ENCODE data around the gene CGNL1.
A peak's percentile ranks its signal among the peaks of the same experiment; 100 is the strongest.

Gene CGNL1

GRCh38 chr15:57554063-57554811 lies 177.9 kb downstream of the CGNL1 start:
- DNase-seq = peak; percentile 94

GRCh38 chr15:57554812-57555179 lies 178.5 kb downstream of the CGNL1 start:
- no peak for DNase-seq

DNA sequence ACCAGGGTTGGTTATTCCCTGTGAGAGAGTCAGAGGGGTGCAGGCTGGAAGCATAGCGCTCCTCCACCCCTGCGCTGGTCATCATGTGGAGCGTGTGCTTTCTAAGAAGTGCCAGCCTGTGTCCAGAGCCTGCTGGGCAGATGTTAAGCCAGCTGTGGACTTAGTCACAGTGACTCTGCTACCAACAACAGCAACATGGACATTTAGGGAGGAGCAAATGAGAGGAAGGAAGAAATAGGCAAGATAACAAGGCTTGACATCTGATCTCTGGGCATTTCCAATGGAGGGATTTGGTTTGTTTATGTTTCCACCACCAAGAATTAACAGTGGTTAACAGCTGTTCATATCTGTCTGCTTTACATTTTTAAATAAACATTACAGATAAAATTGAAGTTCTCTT lies 179.0 kb downstream of the CGNL1 start:
- DNase-seq = peak; percentile 71

- DNase-seq = no peak
Measured at GRCh38 chr15:57556040-57556439, 179.7 kb downstream of the CGNL1 start.

- peak; percentile 6 for DNase-seq
Measured at GRCh38 chr15:57557267-57557666, 181.0 kb downstream of the CGNL1 start.

DNA sequence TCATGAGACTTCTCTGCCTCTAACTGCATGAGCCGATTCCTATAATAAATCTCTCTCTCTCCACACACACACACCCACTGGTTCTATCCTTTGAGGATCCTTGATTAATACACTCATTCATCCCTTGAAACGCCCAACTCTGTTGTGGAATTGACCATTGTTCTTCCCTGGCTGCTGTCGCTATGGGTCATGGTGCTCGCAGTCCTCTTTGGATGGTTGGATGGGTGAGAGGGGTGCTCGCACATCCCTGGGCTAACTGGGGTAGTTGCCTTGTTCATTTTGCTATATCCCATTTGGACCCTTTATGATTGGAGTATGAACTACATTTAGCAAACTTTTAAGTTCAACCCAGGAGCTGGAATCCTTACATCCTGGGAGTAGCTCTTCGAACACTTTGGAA lies 181.5 kb downstream of the CGNL1 start:
- no peak for DNase-seq

GRCh38 chr15:57559875-57560274 lies 183.6 kb downstream of the CGNL1 start:
- DNase-seq = no peak

DNA sequence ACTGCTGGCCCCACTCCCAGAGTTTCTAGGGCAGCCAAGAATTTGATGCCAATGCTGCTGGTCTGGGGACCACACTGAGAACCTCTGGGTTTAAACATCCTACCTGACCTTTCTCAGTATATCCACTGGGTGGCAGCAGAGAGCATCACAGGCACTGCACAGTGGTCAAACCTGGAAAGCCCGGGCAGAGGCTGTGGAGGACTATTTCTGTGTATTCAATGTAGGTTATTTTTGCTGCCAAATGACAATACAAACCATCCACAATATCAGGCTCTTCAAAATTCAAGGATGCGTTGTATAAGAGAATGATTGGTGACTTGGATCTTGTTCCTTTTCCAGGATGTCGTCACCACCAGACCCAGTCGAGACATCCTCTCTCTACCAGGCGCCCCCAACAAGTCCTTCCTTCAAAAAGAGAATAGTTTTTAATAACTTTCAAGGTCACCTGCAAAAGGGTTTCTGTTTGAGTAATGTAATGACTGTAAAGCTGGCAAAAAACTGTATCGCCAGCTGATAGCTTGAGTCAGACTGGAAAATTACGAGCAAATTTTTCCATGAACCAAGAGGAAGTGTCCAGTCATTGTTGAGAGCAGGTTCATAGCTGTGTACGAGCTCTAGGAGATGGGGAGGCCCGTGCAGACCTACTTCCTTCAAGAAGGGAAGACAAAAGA lies 184.9 kb downstream of the CGNL1 start:
- peak; percentile 63 for DNase-seq

DNA sequence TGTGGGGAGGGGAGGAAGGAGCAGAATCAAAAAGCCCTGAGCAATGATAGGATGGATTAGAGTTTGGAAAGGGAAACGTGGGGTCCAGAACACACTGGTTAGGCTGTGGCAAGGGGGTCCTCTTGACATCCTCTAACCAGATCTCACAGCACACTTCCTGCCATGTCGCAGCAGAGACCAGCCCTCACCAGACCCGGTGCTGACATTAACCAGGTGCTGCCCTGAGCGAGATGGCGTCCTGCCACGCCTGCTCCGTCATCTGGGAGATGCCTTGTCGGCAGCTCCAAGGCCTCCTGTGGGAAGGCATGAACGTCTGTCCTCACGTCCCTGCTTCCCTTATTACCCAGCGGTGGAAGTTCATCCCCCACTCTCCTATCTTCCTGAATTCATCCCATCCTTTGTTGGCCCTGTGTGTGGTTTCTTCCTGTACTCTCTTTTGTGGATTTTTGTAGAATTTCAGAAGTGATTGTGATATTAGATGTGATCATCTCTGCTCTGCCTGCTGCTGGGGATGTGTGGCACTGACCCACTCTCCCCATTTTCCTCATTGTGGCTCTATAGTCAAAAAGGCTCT lies 186.0 kb downstream of the CGNL1 start:
- no peak for DNase-seq

- no peak for DNase-seq
Measured at GRCh38 chr15:57563416-57563815, 187.1 kb downstream of the CGNL1 start.

- no peak for DNase-seq
Measured at GRCh38 chr15:57565311-57565710, 189.0 kb downstream of the CGNL1 start.

GRCh38 chr15:57566834-57567233 lies 190.5 kb downstream of the CGNL1 start:
- no peak for DNase-seq

DNA sequence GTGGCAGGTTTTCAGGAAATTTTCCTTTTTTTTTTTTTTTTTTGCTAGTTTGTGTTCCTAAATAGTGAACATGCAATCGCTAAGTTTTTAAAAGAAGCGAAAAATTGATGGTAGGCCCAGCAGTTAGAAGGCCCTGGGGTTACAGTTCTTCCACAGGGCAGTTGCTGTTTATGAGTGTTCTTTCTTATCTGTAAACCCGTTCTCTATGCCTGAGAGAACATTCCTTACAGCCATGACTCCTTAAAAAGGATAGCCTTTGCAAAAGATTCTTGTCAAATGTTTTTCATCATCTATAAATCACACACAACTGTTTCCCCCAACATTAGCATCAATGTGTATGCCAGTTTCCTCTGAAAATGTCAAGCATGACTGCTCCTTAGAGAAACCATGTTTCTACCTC lies 191.6 kb downstream of the CGNL1 start:
- no peak for DNase-seq

DNA sequence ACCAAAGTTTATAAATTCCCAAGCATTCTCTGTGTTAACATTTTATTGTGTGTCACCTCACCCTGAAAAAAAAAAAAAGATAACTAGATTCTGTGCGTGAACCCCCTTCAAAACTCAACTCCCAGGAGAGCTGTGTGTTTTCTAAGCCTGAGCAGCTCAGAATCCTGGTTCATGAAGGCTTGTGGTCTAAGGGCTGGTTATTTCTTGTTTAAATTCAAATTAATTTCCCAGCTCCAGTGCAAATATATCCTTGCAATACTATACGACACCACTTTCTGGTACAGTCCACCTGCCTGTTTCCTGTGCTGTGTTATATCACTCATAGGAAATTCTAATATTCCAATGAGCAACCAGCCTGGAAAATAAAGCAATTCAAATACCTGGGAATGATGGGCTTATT lies 192.0 kb downstream of the CGNL1 start:
- DNase-seq = no peak

DNA sequence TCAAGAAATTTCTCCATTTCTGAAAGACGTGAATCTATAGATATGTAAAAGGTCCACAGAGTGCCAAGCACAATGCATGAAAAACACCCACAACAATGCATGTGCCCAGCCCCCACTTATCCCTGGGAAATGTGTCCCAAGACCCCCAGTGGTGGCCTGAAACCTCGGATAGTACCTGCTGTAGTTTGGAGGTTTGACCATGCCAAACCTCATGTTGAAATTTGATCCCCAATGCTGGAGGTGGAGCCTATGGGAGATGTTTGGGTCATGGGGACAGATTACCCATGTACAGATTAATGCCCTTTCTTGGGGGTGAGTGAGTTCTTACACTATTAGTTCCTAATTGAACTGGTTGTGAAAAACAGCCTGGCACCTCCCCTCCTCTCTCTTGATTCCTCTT lies 194.0 kb downstream of the CGNL1 start:
- DNase-seq = no peak

DNA sequence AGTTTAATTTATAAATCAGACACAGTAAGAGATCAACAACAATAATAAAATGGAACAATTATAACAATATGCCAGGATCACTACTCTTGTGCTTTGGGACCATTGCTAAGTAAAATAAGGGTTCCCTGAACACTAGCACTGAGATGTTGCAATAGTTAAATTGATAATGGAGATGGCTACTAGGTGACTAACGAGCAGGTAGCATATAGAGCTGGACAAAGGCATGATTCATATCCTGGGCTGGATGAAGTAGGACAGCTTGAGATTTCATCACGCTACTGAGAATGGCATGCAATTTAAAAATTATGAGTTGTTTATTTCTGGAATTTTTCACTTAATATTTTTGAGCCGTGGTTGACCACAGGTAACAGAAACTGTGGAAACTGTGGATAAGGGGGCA lies 194.7 kb downstream of the CGNL1 start:
- DNase-seq = no peak

- DNase-seq = no peak
Measured at GRCh38 chr15:57571725-57572124, 195.4 kb downstream of the CGNL1 start.

DNA sequence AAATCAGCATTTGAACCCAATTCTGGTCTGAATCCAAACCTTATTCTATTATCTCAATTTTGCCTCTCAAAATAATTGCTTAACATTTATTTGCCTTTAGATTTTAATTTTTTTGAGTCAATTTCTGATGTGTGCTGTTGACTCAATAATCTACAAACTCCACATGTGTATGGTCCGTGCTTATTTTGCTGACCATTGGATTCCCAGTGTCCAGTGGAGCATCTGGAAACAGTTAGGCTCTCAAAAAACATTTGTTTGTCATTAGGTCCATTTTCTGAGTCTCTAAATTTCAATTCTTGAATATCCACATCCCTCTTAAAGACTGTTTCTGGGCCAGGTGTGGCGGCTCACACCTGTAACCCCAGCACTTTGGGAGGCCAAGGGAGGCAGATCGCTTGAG lies 196.2 kb downstream of the CGNL1 start:
- no peak for DNase-seq

- DNase-seq = no peak
Measured at GRCh38 chr15:57573151-57573550, 196.8 kb downstream of the CGNL1 start.

- DNase-seq = no peak
Measured at GRCh38 chr15:57575363-57575762, 199.1 kb downstream of the CGNL1 start.

GRCh38 chr15:57578288-57578900 lies 202.1 kb downstream of the CGNL1 start:
- no peak for DNase-seq

DNA sequence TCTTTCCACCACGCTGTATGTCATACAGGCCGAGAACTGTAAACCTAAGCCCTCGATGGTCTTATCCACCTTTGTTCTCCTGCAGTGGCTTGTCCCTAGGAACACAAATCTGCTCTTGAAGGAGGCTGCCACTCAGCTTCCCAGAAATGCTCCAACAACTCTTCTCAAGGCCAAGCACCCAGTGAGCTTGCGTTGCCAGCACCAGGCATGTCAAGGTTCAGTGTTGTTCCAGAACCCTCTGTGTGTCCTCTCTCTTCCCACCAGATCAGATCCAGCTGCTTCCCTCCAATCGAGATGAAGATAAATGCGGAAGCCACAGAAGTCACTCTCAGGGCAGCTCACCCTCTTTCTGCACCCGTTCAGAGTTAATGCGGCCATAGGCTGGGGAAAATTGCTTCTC lies 204.1 kb downstream of the CGNL1 start:
- DNase-seq = no peak

DNA sequence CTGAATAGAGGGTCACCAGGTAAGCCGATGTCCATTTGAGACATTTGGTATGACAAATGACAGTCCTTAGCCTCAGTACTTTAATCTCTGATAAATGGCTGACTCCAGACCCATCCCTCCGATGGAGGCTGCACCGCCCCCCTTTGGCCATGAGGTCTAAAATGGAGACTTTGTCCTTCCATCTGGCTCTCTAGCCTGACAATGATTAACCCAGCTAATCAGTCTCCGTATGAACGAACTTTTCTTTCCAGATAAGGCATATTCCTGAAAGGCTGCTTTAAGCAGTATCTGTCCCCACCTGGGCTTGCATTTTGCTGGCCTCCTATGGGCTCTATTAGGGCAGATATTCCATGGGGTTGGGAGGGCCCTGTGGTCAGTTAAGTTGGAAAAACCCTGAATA lies 204.6 kb downstream of the CGNL1 start:
- DNase-seq = no peak

GRCh38 chr15:57582090-57582489 lies 205.8 kb downstream of the CGNL1 start:
- DNase-seq = no peak

Data from NCI-H2171 treated with DMSO at 0.1 percent for 48 hours (cell line).